Progenitor cell of endocrine pancreas (in vitro differentiated cells): Measurements from ENCODE around the gene RAB11FIP5. TPM values are rescaled to one million over a fixed set of nuclear protein-coding genes. Genes with fewer than 3 reads are reported as not detected.

Experiments
- DNase-seq: peaks from one replicate; pipeline ENCODE4 v3.0.0; 2021; ENCODE audit warnings: low spot score; ENCODE audit not compliant: unreplicated experiment
- H3K27ac Mint-ChIP-seq: 2 replicates; pipeline ENCODE4 v1.8.0; 2021; ENCODE audit warnings: mild to moderate bottlenecking, moderate library complexity, mixed read lengths
- H3K27me3 Mint-ChIP-seq: 2 replicates; pipeline ENCODE4 v1.8.0; 2021; ENCODE audit warnings: mixed read lengths
- H3K36me3 Mint-ChIP-seq: 2 replicates; pipeline ENCODE4 v1.8.0; 2022; ENCODE audit warnings: mixed read lengths; ENCODE audit not compliant: insufficient read depth
- H3K4me1 Mint-ChIP-seq: 2 replicates; pipeline ENCODE4 v1.8.0; 2021; ENCODE audit warnings: low read depth, mixed read lengths
- H3K4me3 Mint-ChIP-seq: 2 replicates; pipeline ENCODE4 v1.8.0; 2021; ENCODE audit warnings: low read depth, mild to moderate bottlenecking, moderate library complexity, mixed read lengths
- H3K9me3 Mint-ChIP-seq: 2 replicates; pipeline ENCODE4 v1.8.0; 2021; ENCODE audit warnings: low read depth, mixed read lengths
- CTCF ChIP-seq: fragments of 200-600 bp; sonication (generic); IDR thresholded peaks from one replicate; pipeline ENCODE4 v1.5.0; 2021; ENCODE audit warnings: antibody characterized with exemption, mild to moderate bottlenecking; ENCODE audit not compliant: unreplicated experiment
- total RNA-seq: library from RNA; stranded (reverse); gene quantifications from 2 replicates; pipeline ENCODE4 v1.2.1, GENCODE V29; 2021

RAB11FIP5 gene
- total RNA-seq, 1 donor from 2014 or later: 23.5 TPM

- no peak for DNase-seq
- peaks cover 4% of the 10 kb centered on the region for H3K36me3 Mint-ChIP-seq
- H3K4me1 Mint-ChIP-seq: peaks cover 13% of the 10 kb centered on the region
- no peaks in the 10 kb centered on the region for H3K9me3 Mint-ChIP-seq
- no peak overlapping the region for H3K4me3 Mint-ChIP-seq
- TF ChIP-seq CTCF: no peak
- no peak overlapping the region for H3K27ac Mint-ChIP-seq
- H3K27me3 Mint-ChIP-seq: no peaks in the 10 kb centered on the region
Measured at GRCh38 chr2:73074110-73075069, 38.4 kb downstream of the RAB11FIP5 start.

GRCh38 chr2:73072416-73072815 lies 40.3 kb downstream of the RAB11FIP5 start:
- no peak for DNase-seq
- Mint-ChIP-seq H3K4me1 (peaks cover 24% of the 10 kb centered on the region), H3K36me3 (peaks cover 4% of the 10 kb centered on the region), H3K9me3 (no peaks in the 10 kb centered on the region), H3K27ac (peak overlapping the region; percentile 75), H3K4me3 (peak overlapping the region; percentile 91), H3K27me3 (no peaks in the 10 kb centered on the region)
- no peak for TF ChIP-seq CTCF

- H3K36me3 Mint-ChIP-seq: peaks cover 5% of the 10 kb centered on the region
- no peak for TF ChIP-seq CTCF
- peak overlapping the region; percentile 91 for H3K4me3 Mint-ChIP-seq
- no peak for DNase-seq
- no peaks in the 10 kb centered on the region for H3K27me3 Mint-ChIP-seq
- H3K9me3 Mint-ChIP-seq: no peaks in the 10 kb centered on the region
- peak overlapping the region; percentile 75 for H3K27ac Mint-ChIP-seq
- peaks cover 26% of the 10 kb centered on the region for H3K4me1 Mint-ChIP-seq
Measured at GRCh38 chr2:73072129-73072395, 40.7 kb downstream of the RAB11FIP5 start.

- H3K27ac Mint-ChIP-seq: peak within 1 kb of the TSS; percentile 96
- DNase-seq: peak; percentile 99
- peaks cover 26% of the 10 kb centered on the region for H3K4me1 Mint-ChIP-seq
- TF ChIP-seq CTCF: peak; percentile 27
- no peaks in the 10 kb centered on the region for H3K9me3 Mint-ChIP-seq
- no peaks in the 10 kb centered on the region for H3K27me3 Mint-ChIP-seq
- H3K36me3 Mint-ChIP-seq: peaks cover 4% of the 10 kb centered on the region
- H3K4me3 Mint-ChIP-seq: peak within 1 kb of the TSS; percentile 91
Measured at GRCh38 chr2:73071360-73072128, 41.2 kb downstream of the RAB11FIP5 start, which contains the start of gene SFXN5. TSS of gene SFXN5 (minus strand) at chr2:73071712. CDS start at chr2:73071705, 7 bp downstream.

- Mint-ChIP-seq H3K27me3 (no peaks in the 10 kb centered on the region), H3K36me3 (peaks cover 2% of the 10 kb centered on the region), H3K9me3 (no peaks in the 10 kb centered on the region), H3K27ac (no peak overlapping the region), H3K4me1 (peaks cover 26% of the 10 kb centered on the region), H3K4me3 (peak overlapping the region; percentile 91)
- TF ChIP-seq CTCF: no peak
- peak; percentile 49 for DNase-seq
Measured at GRCh38 chr2:73070643-73071359, 41.9 kb downstream of the RAB11FIP5 start.
